ENCODE measurements around the gene SLC30A2. TPM values are rescaled to one million over a fixed set of nuclear protein-coding genes. Genes with fewer than 3 reads are reported as not detected.

Gene SLC30A2
- total and polyA plus RNA-seq, 2 experiments from 2014 or later, result 0.07 TPM; not detected in 1

GRCh38 chr1:26003262-26003661, 42.7 kb downstream of the SLC30A2 start:
- H3F3A ChIP-seq (replicated peaks; ENCODE audit: low read depth), result no peaks in the 10 kb centered on the region
- no peaks in the 10 kb centered on the region for H3K9me3 Mint-ChIP-seq
- H3K36me3 Mint-ChIP-seq (ENCODE audit: low read depth), result no peaks in the 10 kb centered on the region
- ATAC-seq, result no peak
- no peaks in the 10 kb centered on the region for H3K79me2 ChIP-seq (replicated peaks; ENCODE audit: insufficient read depth)
- H3K4me3 Mint-ChIP-seq, result no peak overlapping the region
- no peak for TF ChIP-seq EZH2 (IDR thresholded peaks at IDR 0.05; ENCODE audit: low read depth, unreplicated experiment)
- TF ChIP-seq JUNB (IDR thresholded peaks at IDR 0.05; ENCODE audit: unreplicated experiment), result no peak
- H3K4me3 ChIP-seq, result no peak overlapping the region
- no peak overlapping the region for H2AFZ ChIP-seq
- no peak for DNase-seq (ENCODE audit: low spot score)
- H4K20me1 ChIP-seq (replicated peaks; ENCODE audit: insufficient read depth), result no peaks in the 10 kb centered on the region
- no peak overlapping the region for H3K27ac ChIP-seq (ENCODE audit: low read depth)
- no peaks in the 10 kb centered on the region for H3K27me3 ChIP-seq (ENCODE audit: insufficient read depth)
- H3K4me2 ChIP-seq, result no peak overlapping the region
- H3K9me2 ChIP-seq (ENCODE audit: insufficient read depth), result no peaks in the 10 kb centered on the region
- H3K27me3 Mint-ChIP-seq (ENCODE audit: insufficient read depth, low read depth, poor library complexity), result peaks cover 12% of the 10 kb centered on the region
- peaks cover 13% of the 10 kb centered on the region for H3K4me1 Mint-ChIP-seq
- no peak overlapping the region for H3K27ac Mint-ChIP-seq
- peaks cover 7% of the 10 kb centered on the region for H3K4me1 ChIP-seq (ENCODE audit: insufficient read depth)
- H3K36me3 ChIP-seq (ENCODE audit: insufficient read depth), result no peaks in the 10 kb centered on the region

GRCh38 chr1:25999041-25999800, 46.7 kb downstream of the SLC30A2 start:
- H2AFZ ChIP-seq, result peak overlapping the region; percentile 100
- H3K27ac ChIP-seq (ENCODE audit: low read depth), result no peak overlapping the region
- no peaks in the 10 kb centered on the region for H3K36me3 Mint-ChIP-seq (ENCODE audit: low read depth)
- no peaks in the 10 kb centered on the region for H3F3A ChIP-seq (replicated peaks; ENCODE audit: low read depth)
- H3K27me3 ChIP-seq (ENCODE audit: insufficient read depth), result no peaks in the 10 kb centered on the region
- H3K27me3 Mint-ChIP-seq (ENCODE audit: insufficient read depth, low read depth, poor library complexity), result peaks cover 14% of the 10 kb centered on the region
- H3K4me1 Mint-ChIP-seq, result peaks cover 23% of the 10 kb centered on the region
- no peak overlapping the region for H3K27ac Mint-ChIP-seq
- H3K9me3 Mint-ChIP-seq, result no peaks in the 10 kb centered on the region
- no peak for ATAC-seq
- no peak for DNase-seq (ENCODE audit: low spot score)
- no peaks in the 10 kb centered on the region for H4K20me1 ChIP-seq (replicated peaks; ENCODE audit: insufficient read depth)
- H3K79me2 ChIP-seq (replicated peaks; ENCODE audit: insufficient read depth), result no peaks in the 10 kb centered on the region
- peaks cover 14% of the 10 kb centered on the region for H3K4me1 ChIP-seq (ENCODE audit: insufficient read depth)
- peak overlapping the region; percentile 76 for H3K4me2 ChIP-seq
- H3K4me3 ChIP-seq, result no peak overlapping the region; the same call in 1 of the 2 replicates
- peak overlapping the region; percentile 91; the same call in 1 of the 3 replicates for H3K4me3 Mint-ChIP-seq
- H3K9me2 ChIP-seq (ENCODE audit: insufficient read depth), result no peaks in the 10 kb centered on the region
- no peaks in the 10 kb centered on the region for H3K36me3 ChIP-seq (ENCODE audit: insufficient read depth)
- no peak for TF ChIP-seq ZNF462 (CRISPR knock-in tag; IDR thresholded peaks at IDR 0.05)
- no peak for TF ChIP-seq CTCF (conservative IDR thresholded peaks at IDR 0.05; ENCODE audit: low read depth in 2 of 2)
- no peak for TF ChIP-seq JUNB (IDR thresholded peaks at IDR 0.05; ENCODE audit: unreplicated experiment)
- no peak for TF ChIP-seq STAT1 (IDR thresholded peaks at IDR 0.05; ENCODE audit: unreplicated experiment)
- TF ChIP-seq NANOG (IDR thresholded peaks at IDR 0.05; ENCODE audit: borderline replicate concordance), result no peak
- TF ChIP-seq EZH2phosphoT487 (IDR thresholded peaks at IDR 0.05; ENCODE audit: unreplicated experiment), result no peak
- TF ChIP-seq POLR2AphosphoS5 (IDR thresholded peaks at IDR 0.05; ENCODE audit: low read depth), result no peak
- TF ChIP-seq ZNF331 (CRISPR knock-in tag; IDR thresholded peaks at IDR 0.05; ENCODE audit: low read depth), result no peak
- TF ChIP-seq ZNF114 (CRISPR knock-in tag; IDR thresholded peaks at IDR 0.05), result no peak
